NCI-H748 (cell line): ENCODE data around the gene FAM3C.

Experiments used
- DNase-seq: peaks from one replicate; lab custom pipeline; 2025; ENCODE audit not compliant: unreplicated experiment; lab: John Stamatoyannopoulos, UW

Gene FAM3C

GRCh38 chr7:121383235-121383910 is 12.7 kb downstream of the FAM3C start:
- DNase-seq = no peak

DNA sequence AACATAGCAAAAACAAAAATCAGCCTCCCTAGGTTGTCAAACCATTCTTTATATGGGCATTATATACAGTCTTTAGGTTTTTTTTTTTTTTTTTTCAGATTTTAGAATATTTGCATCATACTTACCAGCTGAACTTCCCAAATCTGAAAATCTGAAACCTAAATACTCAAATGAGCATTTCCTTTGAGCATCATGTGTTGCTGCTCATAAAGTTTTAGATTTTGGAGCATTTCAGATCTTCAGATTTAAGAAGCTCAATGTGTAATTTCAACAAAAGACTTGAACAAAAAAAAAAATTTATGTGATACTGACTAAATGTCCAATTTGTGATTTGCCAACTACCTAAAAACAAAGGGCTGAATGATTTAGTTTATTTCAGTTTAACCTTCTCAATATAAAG is 13.6 kb downstream of the FAM3C start:
- no peak for DNase-seq

DNA sequence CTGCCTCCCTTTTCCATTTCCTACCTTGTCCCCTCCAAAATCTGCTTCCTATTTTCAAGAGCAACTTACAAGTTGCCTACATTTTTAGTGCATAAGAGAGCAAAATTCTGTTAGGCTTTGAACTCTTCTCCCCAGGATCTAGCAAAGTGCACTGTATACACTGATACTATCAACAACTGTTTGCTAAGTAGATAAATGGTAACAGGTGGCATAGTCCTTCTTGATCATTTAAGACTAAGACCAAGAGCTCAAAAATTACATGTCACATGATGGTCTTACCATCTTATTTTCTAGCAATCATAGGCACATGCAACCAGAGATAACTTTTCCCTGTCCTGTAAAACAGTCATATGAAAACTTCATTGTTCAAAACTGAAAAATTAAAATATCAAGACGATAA is 16.2 kb downstream of the FAM3C start:
- no peak for DNase-seq

DNA sequence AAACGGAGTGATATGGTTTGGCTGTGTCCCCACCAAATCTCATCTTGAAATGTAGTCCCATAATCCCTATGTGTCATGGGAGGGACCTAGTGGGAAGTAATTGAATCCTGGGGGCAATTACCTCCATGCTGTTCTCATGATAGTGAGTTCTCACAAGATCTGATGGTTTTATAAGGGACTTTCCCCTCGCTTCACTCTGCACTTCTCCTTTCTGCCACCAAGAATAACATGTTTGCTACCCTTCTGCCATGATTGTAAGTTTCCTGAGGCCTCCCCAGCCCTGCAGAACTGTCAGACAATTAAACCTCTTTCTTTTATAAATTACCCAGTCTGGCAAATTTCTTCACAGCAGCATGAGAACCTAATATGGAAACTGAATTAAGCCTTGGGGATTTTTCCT is 19.1 kb downstream of the FAM3C start:
- DNase-seq = no peak

DNA sequence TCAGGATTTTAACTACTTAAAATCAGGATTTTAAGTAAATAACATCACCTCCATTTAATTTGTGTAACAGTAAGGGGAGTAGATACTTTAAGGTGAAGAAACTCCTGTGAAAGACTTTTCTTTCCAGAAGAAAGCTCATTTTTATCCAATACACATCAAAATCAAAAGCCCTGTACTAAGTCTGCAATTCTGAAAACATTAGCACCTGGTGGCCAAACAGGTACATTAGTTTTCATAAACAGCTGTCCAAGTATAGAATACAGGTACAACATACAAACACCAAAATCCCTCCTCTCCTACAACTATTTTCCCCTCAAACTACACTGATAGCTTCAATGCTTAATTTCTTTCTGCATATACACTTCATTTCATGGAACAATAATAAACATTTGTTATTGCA is 22.9 kb downstream of the FAM3C start:
- DNase-seq = no peak

DNA sequence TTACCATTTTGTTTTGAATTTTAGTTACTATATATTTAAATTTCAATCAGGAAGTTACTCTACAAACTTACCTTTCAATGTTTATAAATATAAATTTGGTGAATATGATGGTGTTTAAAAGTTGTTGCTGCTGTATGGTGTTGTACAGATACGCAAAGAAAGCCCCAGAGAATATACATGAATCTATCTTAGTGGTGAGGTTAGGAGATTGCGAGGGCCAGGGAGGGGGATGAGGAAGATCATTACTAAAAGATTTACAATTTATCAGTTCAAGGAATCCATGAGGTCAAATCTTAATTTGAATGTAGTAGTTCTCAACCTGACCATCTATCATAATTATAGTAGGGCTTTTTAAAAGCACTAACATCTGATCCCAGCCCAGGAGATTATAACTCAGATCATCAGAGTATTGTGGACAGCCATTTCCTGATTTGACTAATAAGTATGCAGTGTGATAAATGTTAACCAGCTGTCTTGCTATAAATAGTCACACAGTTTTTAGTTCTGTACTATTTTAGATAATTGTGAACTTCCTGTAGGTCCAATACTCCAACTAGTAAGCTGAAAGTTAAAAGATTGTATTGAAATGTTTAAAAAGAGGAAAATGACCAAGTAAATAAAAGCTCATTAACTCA is 23.6 kb downstream of the FAM3C start:
- DNase-seq = no peak

DNA sequence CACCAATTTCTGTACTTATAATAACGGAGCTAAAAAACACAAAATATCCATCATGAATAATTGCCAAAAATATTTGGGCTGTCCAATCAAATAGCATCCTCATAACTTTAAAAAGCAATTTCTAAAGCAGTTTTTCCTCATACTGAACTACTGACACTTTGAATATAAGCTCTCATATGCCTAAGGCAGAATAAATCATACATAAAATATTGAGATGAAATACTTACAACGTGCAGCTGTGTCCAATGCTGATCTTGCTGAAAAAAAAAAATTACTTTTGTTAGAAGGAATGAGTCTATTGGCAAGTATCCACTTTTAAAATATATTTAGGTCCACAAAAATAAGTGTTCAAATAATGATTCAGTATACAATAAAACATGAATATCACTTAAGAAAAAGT is 24.2 kb downstream of the FAM3C start:
- DNase-seq = no peak

GRCh38 chr7:121371367-121371766 is 24.7 kb downstream of the FAM3C start:
- DNase-seq = no peak

DNA sequence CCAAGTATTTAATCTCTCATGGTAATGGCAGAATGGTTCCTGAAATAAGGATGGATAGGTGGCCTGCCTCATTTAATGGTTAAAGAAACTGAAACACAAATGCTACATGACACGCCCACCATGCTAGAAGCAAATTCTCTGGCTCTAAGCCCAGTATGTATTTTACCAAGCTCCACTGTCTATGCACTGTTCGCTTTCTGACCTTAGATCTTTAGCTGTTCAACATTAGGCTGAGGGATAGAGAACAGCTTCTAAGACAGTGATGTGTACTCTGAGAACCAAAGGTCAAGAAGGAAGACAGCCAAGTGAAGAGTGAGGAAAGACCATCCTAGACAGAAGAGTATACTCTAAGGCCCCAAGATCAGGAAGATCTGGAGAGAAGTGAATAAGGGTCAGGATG is 26.6 kb downstream of the FAM3C start:
- DNase-seq = no peak

- no peak for DNase-seq
Measured at GRCh38 chr7:121366852-121367431, 29.2 kb downstream of the FAM3C start.

- no peak for DNase-seq
Measured at GRCh38 chr7:121360564-121360963, 35.5 kb downstream of the FAM3C start.

DNA sequence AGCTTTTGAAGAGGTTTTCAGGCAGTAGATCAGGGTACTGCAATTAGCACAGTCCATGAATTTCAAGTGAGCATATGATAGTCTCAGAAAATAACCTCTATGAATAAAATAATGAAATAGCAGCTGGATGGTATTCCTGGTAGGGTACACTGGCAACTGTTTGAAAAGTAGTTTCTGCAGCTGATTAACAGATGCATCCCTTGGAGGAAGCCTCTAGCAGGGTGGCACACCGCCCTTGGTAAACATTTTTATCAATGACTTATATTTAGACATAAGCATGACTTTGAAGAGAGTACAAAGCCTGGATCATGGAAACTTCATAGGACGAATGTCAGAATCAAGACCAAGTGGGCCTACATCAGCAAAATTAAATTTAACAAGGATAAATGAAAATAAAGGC is 40.5 kb downstream of the FAM3C start:
- peak; percentile 77 for DNase-seq

DNA sequence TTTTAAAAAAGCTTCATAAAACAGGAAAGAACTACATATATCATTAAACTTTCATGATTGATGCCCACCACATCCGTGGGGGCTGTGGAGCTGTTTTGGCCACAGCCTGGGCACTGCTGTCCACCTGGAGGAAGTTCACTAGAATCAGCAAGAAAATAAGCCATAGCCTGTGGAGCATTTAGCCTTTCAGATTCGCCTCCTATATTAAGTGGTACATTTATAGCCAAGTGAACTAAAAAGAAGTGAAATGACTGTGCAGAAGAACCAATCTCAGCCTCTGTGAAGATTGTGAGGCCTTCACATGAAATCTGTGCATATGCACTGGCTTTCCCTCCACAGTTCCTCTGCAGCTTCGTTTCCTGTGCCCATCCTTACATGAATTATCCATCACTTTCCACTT is 43.8 kb downstream of the FAM3C start:
- no peak for DNase-seq

- DNase-seq = no peak
Measured at GRCh38 chr7:121351682-121352081, 44.4 kb downstream of the FAM3C start.

DNA sequence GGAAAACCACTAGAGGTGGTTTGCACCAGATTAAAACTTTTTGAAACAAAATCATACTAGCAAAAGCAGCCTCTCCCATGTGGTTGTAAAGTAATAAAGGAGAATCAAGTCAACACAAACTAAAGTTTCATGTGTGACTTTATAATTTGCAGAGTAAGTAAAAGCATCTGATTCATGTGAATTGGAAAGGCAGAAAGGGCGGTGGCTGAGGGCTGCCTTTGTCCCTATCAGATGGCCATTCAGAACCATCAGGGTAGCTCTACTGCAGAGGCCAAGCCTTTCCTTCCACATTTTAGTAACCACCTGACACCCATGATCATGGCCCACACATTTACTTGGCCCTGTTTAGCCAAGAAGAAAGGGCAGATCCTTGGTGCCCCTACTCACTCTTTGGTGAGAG is 51.6 kb downstream of the FAM3C start:
- no peak for DNase-seq

DNA sequence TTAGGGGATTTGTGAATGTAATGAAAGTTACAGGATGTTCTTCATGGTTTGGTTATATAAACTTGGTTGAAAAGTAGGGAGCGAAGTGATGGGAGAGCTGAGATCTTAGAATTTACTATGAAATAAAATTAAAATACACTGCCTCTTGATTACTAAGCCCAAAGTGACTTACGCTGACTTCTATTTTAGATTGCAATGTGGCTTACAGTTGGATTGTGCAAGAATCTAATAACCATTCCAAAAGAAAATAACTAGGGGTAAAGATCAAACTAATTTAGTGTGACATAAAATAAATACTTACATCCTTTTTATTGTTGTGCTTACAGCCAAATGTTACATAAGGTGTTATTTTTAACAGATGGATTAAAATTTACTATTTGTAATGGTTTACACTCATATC is 52.0 kb downstream of the FAM3C start:
- no peak for DNase-seq

GRCh38 chr7:121343302-121343701 is 52.8 kb downstream of the FAM3C start:
- no peak for DNase-seq

- DNase-seq = no peak
Measured at GRCh38 chr7:121342631-121343030, 53.5 kb downstream of the FAM3C start.

- DNase-seq = no peak
Measured at GRCh38 chr7:121341933-121342332, 54.2 kb downstream of the FAM3C start.

DNA sequence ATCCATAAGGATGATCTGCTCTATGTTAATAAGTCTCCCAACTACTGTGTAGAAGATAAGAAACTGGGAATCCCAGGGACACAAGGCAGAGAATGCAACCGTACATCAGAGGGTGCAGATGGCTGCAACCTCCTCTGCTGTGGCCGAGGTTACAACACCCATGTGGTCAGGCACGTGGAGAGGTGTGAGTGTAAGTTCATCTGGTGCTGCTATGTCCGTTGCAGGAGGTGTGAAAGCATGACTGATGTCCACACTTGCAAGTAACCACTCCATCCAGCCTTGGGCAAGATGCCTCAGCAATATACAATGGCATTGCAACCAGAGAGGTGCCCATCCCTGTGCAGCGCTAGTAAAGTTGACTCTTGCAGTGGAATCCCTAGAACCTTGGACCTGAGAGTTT is 57.0 kb downstream of the FAM3C start:
- no peak for DNase-seq

DNA sequence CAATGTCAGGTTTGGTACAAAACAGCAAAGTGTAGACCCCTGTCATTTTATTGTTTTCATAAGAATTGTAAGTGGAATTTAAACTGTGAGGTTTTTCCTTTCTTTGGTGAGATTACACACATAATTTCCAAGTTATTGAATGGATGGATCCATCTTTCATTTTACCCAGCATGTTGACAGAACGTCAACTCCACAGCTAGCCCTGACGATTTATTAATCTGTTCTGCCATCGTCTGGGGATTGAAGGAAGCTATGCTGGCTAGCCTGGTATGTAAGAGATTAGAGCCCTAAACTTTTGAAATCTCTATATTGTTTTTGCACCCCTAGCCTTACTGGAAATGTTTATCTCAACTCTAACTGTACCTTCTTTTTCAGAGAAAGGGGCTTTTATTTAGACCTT is 58.7 kb downstream of the FAM3C start:
- DNase-seq = peak; percentile 63

GRCh38 chr7:121336579-121336978 is 59.5 kb downstream of the FAM3C start:
- DNase-seq = peak; percentile 34
